GM18951 (cell line): Measurements from ENCODE around the gene GHDC.
"Not testable (repeated sequence)": the region's sequence is repeated elsewhere in the genome, so short reads cannot be mapped to it uniquely, and the experiment has no call there.

Experiments used
- POLR2A ChIP-seq: IDR thresholded peaks from 4 replicates; pipeline ENCODE4 v1.6.1; 2011; ENCODE audit warnings: mild to moderate bottlenecking; ENCODE audit not compliant: insufficient read length, insufficient read depth; ENCODE audit errors: extremely low read depth
- in situ Hi-C: fragments of 300-500 bp; cut with MboI; formaldehyde crosslinking; loops from one replicate; pipeline ENCODE4 v1.12.0; 2022; ENCODE audit warnings: low sequenced_read_pairs, mixed read lengths, inconsistent platforms; ENCODE audit not compliant: unreplicated experiment

Gene GHDC

GRCh38 chr17:42193969-42194899 lies at the start of gene GHDC:
TSS of gene GHDC (minus strand) at chr17:42194494. CDS start at chr17:42193581, 913 bp downstream.
- peak; percentile 79 for TF ChIP-seq POLR2A
- in situ Hi-C loops, result no loop called here

GRCh38 chr17:42243493-42243982 lies 49.2 kb upstream of the GHDC start:
- in situ Hi-C loops, result no loop called here

GRCh38 chr17:42241871-42242270 lies 47.6 kb upstream of the GHDC start:
- in situ Hi-C loops, result no loop called here
- TF ChIP-seq POLR2A, result no peak

More at GRCh38 chr17:42243493-42243982, 49.2 kb upstream of the GHDC start:
- TF ChIP-seq POLR2A, result no peak

- in situ Hi-C loops, result not testable (repeated sequence)
These were observed 46.6 kb upstream of the GHDC start for GRCh38 chr17:42240863-42241262.

- in situ Hi-C loops, result no loop called here
- no peak for TF ChIP-seq POLR2A
These were observed 45.9 kb upstream of the GHDC start for GRCh38 chr17:42240201-42240600.

- in situ Hi-C loops, result not testable (repeated sequence)
These were observed 45.3 kb upstream of the GHDC start for GRCh38 chr17:42239576-42239975.

GRCh38 chr17:42236760-42237159 lies 42.5 kb upstream of the GHDC start:
- no peak for TF ChIP-seq POLR2A
- in situ Hi-C loops, result no loop called here

GRCh38 chr17:42233994-42234393 lies 39.7 kb upstream of the GHDC start:
- in situ Hi-C loops, result no loop called here
- TF ChIP-seq POLR2A, result no peak

- in situ Hi-C loops, result no loop called here
- no peak for TF ChIP-seq POLR2A
These were observed 38.9 kb upstream of the GHDC start for GRCh38 chr17:42233156-42233555.

GRCh38 chr17:42230225-42230624 lies 35.9 kb upstream of the GHDC start:
- in situ Hi-C loops, result no loop called here
- TF ChIP-seq POLR2A, result no peak

- no peak for TF ChIP-seq POLR2A
- in situ Hi-C loops, result no loop called here
These were observed 33.8 kb upstream of the GHDC start for GRCh38 chr17:42227849-42228700.

- no peak for TF ChIP-seq POLR2A
- in situ Hi-C loops, result no loop called here
These were observed 31.4 kb upstream of the GHDC start for GRCh38 chr17:42225646-42226045.

GRCh38 chr17:42224651-42225050 lies 30.4 kb upstream of the GHDC start:
- no peak for TF ChIP-seq POLR2A
- in situ Hi-C loops, result no loop called here
